GM18505 (cell line): ENCODE results near the gene RIPOR3.

Source experiments
- ATAC-seq: cut with Tn5 transposase; IDR thresholded peaks from one replicate; pipeline ENCODE4 v1.9.1; 2021; ENCODE audit not compliant: unreplicated experiment
- POLR2A ChIP-seq: IDR thresholded peaks from 4 replicates; pipeline ENCODE4 v1.6.1; 2011; ENCODE audit warnings: borderline replicate concordance; ENCODE audit not compliant: insufficient read depth, insufficient read length; ENCODE audit errors: extremely low read depth

Gene RIPOR3, protein sequence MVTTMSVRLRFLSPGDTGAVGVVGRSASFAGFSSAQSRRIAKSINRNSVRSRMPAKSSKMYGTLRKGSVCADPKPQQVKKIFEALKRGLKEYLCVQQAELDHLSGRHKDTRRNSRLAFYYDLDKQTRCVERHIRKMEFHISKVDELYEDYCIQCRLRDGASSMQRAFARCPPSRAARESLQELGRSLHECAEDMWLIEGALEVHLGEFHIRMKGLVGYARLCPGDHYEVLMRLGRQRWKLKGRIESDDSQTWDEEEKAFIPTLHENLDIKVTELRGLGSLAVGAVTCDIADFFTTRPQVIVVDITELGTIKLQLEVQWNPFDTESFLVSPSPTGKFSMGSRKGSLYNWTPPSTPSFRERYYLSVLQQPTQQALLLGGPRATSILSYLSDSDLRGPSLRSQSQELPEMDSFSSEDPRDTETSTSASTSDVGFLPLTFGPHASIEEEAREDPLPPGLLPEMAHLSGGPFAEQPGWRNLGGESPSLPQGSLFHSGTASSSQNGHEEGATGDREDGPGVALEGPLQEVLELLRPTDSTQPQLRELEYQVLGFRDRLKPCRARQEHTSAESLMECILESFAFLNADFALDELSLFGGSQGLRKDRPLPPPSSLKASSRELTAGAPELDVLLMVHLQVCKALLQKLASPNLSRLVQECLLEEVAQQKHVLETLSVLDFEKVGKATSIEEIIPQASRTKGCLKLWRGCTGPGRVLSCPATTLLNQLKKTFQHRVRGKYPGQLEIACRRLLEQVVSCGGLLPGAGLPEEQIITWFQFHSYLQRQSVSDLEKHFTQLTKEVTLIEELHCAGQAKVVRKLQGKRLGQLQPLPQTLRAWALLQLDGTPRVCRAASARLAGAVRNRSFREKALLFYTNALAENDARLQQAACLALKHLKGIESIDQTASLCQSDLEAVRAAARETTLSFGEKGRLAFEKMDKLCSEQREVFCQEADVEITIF

DNA sequence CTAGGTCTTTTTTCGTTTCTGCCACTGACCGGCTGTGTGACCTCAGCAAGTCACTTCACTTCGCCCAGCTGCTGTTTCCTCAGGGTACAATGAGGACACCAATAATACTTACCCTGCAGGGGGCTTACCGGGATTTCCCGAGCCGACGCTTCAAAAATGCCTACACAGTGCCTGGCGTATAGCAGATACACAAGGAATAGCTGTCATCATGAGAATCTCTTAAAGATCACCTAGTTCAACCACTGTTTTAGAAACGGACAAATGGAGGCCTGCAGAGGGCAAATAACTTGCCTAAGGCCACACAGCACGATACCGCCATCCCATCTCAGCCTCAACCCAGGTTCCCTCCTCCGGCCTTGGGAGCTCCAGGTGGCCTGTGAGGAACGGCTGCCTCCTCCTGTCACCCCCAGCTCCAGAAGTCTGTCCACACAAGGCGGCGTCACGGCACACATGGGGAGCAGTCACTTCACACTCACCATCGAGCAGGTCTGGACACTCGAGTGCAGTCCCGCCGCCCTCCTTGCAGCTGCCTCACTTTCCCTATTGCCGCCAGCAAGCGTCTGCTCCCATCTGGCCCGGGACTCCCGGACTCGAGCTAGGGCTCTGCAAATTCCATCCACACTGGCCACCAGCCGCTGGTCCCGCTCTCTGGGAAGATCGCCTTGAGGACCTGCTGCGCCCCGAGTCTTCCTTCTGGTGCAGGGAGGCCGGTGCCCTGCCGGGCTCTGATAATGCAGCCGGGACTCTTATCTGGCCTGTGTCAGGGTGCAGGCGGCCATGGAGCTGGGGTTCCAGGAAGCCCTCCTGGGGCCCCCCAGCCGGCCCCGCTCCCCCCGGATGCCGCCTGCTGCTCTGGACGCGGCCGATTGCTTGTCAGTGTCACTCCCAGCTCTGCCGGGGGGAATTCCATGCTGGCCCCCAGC lies at the start of gene RIPOR3:
Gene RIPOR3, minus strand, starts transcription at position 893 of the 923 bp plus-strand sequence. Its CDS starts 414 bp downstream, at position 479.
- no peak for ATAC-seq
- no peak for TF ChIP-seq POLR2A

DNA sequence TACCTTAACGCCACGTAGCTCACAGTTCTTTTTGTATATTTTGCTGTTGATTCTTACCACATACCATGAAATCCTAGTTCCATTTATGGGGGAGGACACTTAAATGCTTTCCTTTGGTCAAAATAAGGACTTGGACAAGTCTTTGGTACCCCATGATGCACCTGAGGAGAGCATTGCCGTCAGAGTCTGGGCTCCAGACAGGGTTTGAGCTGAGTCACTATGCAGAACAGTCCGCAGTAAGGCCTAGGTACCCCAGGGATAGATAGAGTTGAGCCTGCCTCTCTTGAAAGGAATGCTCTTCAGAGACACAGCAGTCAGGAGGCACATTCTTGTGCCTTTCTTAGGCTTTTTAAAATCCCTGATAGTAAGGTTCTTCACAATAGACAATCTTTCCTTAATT lies 46.0 kb upstream of the RIPOR3 start:
- TF ChIP-seq POLR2A, result no peak

DNA sequence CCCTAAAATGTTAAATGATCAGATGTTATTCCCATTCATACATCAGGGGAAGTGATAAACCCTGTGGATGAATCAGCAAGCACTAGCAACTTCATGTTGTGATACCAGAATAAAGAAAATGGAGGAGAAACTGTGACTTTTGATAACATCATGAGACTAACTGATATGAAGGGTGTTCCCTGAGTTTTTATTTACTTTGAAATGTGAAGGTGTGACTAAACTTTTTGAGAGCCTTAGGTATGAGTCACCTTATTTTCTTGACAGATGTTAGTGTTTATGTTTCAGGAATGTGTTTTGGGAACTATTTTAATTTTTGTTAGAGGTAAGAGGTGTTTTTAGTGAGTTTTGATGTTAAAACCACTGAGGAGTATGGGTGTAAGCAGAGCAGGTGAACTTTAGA lies 44.5 kb upstream of the RIPOR3 start:
- no peak for ATAC-seq
- no peak for TF ChIP-seq POLR2A

More for the DNA sequence above, 46.0 kb upstream of the RIPOR3 start:
- no peak for ATAC-seq

DNA sequence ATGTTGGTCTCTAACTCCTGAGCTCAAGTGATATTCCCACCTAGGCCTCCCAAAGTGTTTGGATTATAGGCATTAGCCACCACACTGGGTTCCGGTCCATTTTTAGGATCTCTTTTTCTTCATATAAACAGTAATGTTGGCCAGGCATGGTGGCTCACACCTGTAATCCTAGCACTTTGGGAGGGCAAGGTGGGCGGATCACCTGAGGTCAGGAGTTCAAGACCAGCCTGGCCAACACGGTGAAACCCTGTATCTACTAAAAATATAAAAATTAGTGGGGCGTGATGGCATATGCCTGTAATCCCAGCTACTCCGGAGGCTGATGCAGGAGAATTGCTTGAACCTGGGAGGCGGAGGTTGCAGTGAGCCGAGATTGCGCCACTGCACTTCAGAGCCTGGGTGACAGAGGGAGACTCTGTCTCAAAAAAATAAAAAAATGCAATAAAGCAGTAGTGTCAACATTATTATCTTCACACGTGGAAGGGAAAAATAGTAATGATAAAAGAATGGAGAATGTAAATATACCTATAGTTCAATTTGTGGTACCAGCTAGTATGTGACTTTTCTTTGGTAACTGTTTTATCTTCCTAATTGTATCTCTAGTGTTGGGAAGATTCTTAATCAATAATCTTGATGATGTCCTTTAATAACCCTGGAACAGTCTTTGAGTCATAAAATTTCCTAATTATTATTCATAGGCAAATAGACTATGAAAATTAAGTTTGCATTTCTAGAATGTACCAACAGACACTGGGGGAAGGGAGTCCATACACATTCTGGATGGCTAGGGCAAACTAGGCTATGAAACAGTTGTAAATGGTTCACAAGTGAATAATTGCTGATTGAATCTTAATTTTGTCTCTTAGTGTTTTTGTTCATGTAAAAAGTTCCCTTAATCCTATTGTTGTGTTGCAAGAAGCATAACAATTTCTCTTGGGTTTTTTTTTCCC lies 43.7 kb upstream of the RIPOR3 start:
- ATAC-seq, result no peak

DNA sequence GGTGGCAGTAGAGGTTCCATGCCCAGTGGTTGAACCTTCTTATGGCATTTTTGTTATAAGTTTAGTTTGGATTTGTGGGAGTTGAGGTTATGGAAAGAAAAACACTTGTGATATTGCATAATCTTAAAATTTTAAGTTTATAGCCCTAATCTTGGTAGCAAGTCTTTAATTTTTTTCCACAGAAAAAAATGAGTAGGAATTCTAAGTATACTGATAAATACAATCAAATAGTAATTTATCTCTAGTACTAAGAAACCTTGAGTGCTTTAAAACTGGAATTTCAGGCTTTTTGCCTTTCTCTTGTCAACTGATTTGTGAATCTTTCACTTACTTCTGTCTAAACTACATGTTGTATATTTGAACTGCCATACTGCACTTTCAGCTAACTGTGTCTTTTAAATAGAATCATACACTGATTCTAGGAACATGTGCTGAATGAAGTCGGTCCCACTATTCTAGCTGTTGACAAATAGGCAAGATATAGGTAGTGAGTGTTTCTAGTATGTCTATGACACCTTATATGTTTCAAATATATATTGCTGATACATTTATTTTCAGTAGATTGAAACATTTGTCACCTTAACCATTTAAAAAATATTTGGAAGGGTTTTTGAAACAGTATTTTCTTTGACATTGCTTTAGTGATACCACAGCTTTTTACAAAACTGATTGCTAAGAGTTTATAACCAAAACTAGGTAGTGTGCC lies 42.5 kb upstream of the RIPOR3 start:
- no peak for ATAC-seq
- no peak for TF ChIP-seq POLR2A

More for the DNA sequence above, 43.7 kb upstream of the RIPOR3 start:
- TF ChIP-seq POLR2A, result no peak

DNA sequence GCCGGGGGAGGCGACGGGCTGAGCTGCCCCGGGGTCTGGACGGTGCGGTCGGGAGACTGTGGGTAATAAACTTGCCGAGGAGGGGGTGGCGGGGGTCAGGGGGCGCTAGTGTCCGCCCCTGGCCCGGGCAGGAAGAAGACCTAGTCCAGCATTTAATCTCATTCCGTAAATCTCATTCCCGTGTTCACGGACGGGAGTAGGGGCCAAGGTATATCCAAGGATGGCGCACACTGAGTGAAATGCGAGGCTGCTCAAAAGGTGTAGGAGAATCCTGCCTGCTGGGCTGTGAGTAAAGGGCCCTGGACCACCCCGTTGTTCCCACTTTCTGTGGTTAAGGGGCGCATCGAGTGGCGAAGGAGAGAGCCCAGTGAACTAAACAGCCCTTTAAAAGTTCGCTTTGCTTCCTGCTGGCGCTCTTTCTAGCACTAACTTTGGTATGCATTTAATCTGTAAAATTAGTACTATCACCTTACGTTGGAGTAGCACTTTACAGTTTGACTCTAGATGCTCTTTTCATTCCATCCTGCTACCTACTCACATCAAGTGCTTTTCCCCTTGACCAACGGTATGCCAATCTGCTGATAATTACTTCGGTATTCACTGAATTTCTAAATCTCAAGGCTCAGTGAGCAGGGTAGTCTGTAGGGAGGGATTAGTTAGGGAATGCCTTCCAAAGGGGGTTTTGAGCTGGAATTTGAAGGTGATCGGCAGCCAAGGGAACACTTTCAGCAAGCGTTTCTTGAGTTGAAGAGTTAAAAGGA lies 40.8 kb upstream of the RIPOR3 start:
- TF ChIP-seq POLR2A, result no peak
- ATAC-seq, result no peak

DNA sequence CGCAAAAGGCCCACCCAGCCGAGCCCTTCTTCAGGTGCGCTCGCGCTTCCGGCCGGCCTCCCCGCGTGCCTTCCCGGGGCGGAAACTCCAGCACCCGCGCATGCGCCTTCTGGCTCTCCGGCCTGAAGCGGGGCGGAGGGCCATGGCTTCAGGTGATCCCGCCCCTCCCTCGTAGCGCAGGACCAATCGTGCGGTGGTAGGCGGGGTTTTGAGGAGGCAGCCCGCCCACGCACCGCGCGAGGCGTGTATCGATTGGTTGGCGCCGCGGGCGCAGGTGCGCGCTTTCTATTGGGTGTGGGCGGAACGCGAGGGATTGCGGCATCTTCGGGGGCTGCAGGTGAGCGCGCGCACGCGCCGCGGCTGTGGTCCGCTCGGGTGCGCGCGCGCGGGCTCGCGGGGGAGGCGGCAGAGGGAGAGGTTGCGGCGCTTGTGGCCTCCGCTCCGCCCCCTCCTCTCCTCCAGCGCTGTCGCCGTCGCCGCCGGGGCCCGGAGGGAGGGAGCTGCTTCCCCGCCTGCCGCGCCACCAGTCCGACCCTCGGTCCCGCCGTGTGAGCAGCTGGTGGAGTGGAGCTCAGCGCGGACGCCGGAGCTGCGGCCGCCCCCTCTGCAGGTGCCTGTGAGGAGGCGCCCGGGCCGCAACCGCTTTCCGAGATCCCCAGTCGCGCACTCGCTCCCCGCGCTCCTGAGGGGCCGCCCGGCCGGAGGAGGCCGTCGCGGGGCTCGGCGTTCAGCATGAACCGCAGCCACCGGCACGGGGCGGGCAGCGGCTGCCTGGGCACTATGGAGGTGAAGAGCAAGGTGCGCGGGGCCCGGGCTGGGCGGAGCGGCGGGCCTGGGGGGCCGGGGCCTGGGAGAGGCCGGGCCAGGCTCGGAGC lies 40.0 kb upstream of the RIPOR3 start, which contains the start of gene PARD6B:
Gene PARD6B, plus strand, starts transcription at position 526 of the 875 bp plus-strand sequence. Its CDS starts 207 bp downstream, at position 733.
- TF ChIP-seq POLR2A, result peak; percentile 66

DNA sequence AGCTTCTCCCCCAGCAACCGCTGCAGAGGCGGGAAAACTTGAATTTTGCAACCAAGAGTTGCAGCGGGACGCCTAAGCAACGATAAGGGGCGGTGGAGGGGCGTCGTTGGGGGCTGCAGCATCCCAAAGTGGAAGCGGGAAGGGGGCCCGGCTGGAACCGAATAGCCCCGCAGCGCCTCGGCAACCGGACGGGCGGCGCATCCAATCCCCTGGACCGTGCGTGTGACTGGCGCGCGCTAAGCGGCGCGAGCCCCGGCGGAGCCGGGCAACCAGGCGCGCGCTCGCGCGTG lies 39.4 kb upstream of the RIPOR3 start:
- no peak for ATAC-seq
- TF ChIP-seq POLR2A, result peak; percentile 61

More for the DNA sequence above, 40.0 kb upstream of the RIPOR3 start, which contains the start of gene PARD6B:
- peak; percentile 87 for ATAC-seq

DNA sequence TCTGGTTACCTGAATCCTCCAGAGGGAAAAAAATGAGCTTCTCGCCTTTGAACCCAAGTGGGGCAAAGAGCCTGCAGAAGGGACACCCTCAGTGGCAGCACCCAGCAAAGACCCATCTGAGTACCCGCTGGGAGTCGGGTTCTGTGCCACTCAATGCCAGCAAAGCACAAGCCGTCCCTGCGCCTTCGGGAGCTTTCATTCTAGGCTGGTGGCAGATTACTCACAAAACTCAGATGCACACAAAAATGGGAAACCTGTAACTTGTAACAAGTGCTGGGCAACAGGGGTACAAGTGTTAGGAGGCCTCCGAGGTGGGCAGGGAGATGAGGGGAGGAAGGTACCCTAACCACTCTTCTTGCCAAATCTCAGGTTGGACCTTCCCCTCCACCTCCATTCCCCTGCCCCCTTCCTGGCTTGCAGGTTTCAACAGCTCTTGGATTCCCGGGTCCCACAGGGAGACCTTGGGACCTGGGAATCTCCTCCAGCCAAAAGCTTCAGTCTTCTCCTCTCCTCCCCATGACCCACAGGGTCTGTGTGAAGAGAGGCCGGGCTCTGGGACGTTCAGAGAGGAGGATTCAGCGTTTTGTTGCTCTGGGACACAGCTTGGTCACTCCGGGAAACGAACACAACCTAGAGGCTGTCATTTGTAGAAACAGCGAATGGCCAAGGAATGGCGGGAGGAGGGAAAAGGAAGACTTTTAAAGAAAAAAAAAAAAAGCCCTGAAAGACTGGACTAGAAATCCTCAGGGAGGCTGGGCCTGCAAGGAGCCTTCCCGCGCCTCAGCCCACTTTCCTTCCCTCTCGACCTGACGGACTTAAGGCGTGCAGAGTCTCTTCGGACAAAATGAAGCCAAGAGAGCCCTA lies 38.8 kb upstream of the RIPOR3 start:
- no peak for TF ChIP-seq POLR2A
- ATAC-seq, result no peak
